SIG-M5 treated with dmso at 0.1 percent for 504 hours (cell line): ENCODE results near the gene SCN4A.
"Not testable (repeated sequence)": the region's sequence is repeated elsewhere in the genome, so short reads cannot be mapped to it uniquely, and the experiment has no call there.

Experiments
- DNase-seq: peaks from one replicate; lab custom pipeline; 2025; ENCODE audit not compliant: unreplicated experiment; lab: John Stamatoyannopoulos, UW

The SCN4A gene

DNA sequence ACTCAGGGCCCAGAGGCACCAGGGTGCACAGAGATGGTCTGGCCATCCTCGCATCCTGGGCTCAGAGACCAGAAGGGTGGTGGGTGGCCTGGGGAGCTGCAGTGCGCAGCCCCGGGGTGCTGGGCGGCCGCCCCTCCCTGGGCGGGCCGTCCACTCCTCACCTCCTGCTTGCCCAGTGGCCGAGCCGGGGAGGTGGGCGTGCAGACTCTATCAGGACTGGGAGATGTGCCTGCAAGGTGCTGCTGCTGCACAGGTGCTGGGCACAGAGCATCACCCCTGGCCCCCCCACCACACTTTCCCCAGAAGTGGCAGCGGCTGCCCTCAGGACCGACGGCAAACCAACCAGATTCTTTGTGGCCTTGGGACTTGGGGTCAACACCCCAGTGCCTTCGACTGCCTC lies at the start of gene SCN4A:
TSS of gene SCN4A (minus strand) at position 123 of the 400 bp plus-strand sequence. CDS start at position 46, 77 bp downstream.
- DNase-seq: no peak

- DNase-seq: peak; percentile 65
Measured at GRCh38 chr17:64020056-64020766, 47.5 kb upstream of the SCN4A start, which contains the start of gene ICAM2. Gene ICAM2, minus strand, starts transcription at chr17:64020633. Its CDS starts 13,942 bp downstream, at chr17:64006691.

GRCh38 chr17:64019551-64019961 lies 46.8 kb upstream of the SCN4A start:
- not testable (repeated sequence) for DNase-seq

DNA sequence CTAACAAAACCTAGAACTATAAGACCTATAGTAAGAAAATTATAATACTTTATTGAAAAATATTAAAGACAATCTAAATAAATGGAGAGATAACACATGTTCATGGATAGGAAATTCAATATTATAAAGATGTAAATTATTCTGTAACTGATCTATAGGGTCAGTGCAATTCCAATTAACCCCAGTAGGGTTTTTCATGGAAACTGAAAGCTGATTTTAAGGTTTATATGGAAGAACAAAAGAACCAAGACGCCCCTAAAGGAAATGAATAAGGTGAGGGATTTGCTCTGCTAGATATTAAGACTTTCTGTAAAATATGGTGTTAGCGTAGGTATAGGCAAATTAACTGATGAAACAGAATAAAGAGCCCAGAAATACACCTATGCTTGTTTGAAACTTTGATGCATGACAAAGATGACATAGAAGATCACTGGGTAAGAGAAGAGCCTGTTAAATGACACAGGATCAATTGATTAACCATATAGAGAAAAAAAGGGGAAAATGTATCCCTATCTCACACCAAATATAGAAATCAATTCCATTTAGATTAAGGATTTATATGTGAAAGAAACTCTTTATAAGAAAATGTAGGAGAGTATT lies 44.8 kb upstream of the SCN4A start:
- DNase-seq: no peak

- DNase-seq: no peak
Measured at GRCh38 chr17:64016974-64017373, 44.3 kb upstream of the SCN4A start.

- DNase-seq: peak; percentile 26
Measured at GRCh38 chr17:64016231-64016784, 43.6 kb upstream of the SCN4A start.

GRCh38 chr17:64015447-64015846 lies 42.7 kb upstream of the SCN4A start:
- no peak for DNase-seq

DNA sequence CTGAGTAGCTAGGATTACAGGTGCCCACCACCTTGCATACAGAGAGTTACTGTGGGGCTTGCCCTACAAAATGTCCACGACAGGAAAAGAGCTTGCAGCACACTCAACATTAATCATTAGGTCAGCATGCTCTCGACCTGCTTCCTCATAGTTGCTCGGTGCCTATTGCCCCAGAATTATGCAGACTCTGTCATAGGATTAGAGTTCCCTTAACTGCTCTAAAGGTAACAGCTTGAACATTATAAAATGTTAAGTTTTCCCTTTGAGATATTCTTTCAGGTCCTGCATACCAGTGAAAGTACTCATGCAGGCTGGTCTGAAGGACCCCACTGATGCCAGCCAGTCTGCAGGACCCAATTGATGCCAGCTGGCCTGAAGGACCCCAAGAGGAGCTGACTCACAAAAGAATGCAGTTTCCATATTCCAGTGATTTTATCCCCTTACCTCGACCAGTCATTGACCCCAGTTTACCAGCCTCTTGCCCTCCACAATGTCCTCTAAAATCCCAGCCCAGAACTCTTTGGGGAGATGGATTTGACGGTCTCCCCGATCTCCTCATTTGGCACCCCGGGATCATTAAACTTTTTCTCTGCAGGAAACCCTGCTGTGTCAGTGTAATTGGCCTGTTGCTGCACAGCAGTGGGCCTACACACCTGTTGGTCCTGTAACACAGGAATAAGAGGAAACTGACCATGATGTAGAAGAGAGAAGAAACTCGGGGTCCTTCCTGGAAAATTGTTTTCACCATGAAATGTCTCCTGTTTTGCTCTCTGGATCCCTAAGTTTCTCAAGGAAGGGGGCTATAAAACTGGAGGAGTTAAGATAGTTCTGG lies 37.1 kb upstream of the SCN4A start:
- DNase-seq: no peak

- DNase-seq: no peak
Measured at GRCh38 chr17:64008830-64009229, 36.1 kb upstream of the SCN4A start.

- DNase-seq: no peak
Measured at GRCh38 chr17:64008346-64008745, 35.6 kb upstream of the SCN4A start.

DNA sequence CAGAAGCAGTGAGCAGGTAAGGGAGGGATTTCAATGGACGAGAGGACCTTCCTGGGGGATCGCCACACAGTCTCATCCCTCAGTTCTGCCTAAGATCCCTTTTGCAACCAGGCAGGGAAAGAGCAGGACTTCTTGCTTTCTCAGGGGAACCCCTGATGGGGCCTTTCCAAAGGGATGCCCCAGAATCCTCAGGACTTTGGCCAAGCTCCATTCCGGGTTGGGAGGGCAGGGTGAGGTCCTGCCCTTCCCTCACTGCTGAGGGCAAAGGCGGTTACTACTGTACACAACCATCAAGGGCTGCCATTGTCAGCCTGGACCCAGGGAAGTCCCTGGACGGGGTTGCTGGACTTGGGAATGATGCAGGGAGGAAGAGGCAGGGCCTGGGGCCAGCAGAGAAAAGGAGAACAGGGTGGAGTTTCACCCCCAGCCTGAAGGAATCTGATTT lies 35.1 kb upstream of the SCN4A start:
- no peak for DNase-seq

GRCh38 chr17:64007089-64007837 lies 34.5 kb upstream of the SCN4A start:
- not testable (repeated sequence) for DNase-seq

- no peak for DNase-seq
Measured at GRCh38 chr17:64006361-64007088, 33.8 kb upstream of the SCN4A start.

DNA sequence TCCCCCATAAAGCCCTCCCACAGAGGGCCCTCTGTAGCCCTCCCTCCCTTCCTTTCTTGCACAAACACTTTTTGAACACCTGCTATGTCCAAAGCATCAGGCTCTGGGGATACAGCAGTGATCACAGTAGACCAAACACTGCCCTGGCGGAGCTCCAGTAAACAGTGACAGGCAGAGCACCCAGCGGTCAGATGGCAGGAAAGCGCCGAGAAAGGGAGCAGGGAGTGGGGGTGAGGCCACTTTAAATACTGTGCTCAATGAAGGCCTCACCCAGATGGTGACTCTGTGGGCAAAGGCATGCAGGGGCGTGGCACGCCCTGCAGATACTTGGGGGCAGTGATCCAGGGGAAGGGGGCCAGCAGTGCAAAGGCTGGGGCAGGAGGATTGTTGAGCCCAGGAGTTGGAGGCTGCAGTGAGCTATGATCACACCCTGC lies 33.0 kb upstream of the SCN4A start:
- peak; percentile 22 for DNase-seq

DNA sequence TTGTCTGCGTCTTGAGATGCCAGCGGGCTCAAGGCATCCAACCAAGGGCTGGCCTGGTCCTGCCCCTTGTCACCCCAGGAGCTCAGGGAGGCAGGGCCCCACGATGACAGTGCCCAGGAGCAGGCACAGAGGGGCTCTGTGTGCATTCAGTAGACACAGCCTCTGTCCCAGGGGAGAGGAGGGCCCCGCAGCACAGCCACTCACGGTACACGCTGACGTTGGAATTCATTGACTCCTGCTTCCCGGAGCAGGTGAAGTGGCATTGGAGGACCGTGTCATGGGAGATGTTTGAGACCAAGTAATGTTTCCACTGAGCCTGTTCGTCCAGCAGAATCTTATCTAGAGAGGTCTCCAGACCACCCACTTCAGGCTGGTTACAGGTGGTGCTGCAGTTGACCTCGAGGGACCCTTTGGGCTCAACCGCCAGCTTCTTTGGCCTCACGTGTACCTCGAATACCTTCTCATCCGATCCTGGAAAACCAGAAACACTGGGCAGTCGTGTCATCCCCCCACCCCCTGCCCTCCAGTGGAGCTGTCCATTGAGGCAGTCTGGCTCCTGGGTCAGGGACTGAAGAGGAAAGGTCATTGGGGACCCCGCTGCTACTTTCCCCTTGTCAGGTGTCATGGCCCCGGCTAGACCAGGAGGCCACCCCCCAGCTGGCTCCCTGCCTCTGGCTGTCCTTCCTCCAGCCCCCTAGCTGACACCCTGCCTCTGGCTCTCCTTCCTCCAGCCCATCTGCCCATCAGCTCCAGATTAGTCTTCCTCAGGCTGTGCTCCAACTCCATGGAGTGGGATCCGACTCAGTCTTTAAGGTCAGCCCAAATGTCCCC lies 32.4 kb upstream of the SCN4A start:
- DNase-seq: no peak

DNA sequence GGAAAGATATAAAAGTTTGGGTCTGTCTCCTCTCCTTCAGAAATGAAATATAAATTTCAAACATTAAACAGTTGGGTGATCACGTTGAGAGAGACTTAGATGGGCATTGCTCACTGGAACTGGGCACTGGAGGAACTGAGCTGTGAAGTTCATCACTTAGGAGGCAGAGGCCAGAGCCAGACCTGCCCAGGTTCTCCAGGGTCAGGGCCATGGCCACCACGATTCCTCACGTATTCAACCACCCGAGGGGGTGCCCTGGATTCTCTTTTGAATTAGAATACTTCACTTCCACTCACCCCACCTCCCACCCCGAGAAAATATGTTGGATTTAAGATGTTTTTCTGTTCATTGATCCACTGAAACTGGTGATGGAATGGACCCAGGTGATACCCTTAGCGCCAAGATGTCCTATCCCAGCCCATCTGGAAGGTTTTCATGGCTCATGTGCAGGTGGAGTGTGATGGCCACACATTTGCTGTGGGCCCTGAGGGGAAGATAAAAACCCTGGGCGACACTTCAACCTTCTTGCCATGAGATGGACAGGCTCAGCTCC lies 31.6 kb upstream of the SCN4A start:
- DNase-seq: no peak

- no peak for DNase-seq
Measured at GRCh38 chr17:64003526-64004121, 30.9 kb upstream of the SCN4A start.
